Lung microvascular endothelial cell (primary cell): ENCODE data around the gene ASTE1. TPM values are rescaled to one million over a fixed set of nuclear protein-coding genes. Genes with fewer than 3 reads are reported as not detected.
A peak's percentile ranks its signal among the peaks of the same experiment; 100 is the strongest.
"Not testable (repeated sequence)": the region's sequence is repeated elsewhere in the genome, so short reads cannot be mapped to it uniquely, and the experiment has no call there.

ENCODE experiments used
- DNase-seq, 2 donors: peaks; one replicate each; pipeline versions ENCODE4 v3.0.0 to v3.0.0-alpha.2; 2010; ENCODE audit warnings: low read depth in 2 of 2
- total RNA-seq: library from RNA; depleted of rRNA; stranded (reverse); fragments of >200 nt; gene quantifications from 2 replicates; pipeline ENCODE4 v1.2.1, GENCODE V29; 2014

Gene ASTE1, protein sequence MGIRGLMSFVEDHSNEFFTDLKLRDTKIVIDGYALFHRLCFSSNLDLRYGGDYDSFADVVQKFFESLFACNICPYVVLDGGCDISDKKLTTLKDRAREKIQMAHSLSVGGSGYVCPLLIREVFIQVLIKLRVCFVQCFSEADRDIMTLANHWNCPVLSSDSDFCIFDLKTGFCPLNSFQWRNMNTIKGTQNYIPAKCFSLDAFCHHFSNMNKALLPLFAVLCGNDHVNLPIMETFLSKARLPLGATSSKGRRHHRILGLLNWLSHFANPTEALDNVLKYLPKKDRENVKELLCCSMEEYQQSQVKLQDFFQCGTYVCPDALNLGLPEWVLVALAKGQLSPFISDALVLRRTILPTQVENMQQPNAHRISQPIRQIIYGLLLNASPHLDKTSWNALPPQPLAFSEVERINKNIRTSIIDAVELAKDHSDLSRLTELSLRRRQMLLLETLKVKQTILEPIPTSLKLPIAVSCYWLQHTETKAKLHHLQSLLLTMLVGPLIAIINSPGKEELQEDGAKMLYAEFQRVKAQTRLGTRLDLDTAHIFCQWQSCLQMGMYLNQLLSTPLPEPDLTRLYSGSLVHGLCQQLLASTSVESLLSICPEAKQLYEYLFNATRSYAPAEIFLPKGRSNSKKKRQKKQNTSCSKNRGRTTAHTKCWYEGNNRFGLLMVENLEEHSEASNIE
- total RNA-seq: 3.5 and 5.2 TPM in 2 replicates

DNA sequence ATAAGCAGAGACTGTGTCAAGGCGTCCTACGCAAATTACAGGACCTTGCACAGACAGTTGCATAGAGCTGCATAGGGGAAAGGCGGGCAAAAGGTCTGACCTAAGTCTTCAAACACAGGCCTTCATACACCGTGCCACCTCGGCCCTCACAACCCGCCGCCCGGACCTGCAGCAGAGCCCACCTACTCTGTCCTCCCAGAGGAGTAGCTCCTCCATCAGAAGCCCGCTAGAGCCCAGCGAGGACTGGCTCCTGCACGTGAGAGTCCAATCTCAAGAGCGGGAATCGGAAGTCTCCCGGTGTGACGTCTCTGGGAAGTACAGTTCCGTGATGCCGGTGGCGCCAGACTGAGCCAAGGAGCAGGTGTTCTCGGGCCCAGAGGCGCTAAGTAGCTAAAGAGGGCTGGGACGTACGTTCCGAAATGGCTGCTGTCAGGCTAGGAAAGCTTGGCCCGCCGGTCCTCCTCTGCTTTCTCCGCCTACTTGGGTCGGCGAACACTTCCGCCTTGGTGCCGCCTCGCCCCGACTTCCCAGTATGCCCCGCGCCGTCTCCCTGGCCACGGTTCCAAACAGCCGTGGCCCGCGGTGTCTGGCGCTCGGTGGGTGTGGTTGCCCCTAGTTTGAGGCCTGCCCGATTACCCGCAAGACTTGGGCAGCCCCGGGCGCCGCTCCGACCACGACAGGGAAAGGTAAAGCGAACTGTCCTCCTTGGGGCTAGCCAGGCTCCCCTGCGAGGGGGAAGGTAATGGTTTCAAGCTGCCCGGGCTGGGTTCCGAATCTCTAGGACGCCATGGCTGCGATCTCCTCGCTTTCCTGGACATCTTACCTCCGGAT is at the start of gene ASTE1, which contains the start of gene NEK11:
TSS of gene ASTE1 (minus strand) at position 505 of the 831 bp plus-strand sequence. CDS start 1,519 bp downstream, outside the sequence.
TSS of gene NEK11 (plus strand) at position 557 of the 831 bp plus-strand sequence. CDS start 2,832 bp downstream, outside the sequence.
- peak; percentile 85 to 89 for DNase-seq

DNA sequence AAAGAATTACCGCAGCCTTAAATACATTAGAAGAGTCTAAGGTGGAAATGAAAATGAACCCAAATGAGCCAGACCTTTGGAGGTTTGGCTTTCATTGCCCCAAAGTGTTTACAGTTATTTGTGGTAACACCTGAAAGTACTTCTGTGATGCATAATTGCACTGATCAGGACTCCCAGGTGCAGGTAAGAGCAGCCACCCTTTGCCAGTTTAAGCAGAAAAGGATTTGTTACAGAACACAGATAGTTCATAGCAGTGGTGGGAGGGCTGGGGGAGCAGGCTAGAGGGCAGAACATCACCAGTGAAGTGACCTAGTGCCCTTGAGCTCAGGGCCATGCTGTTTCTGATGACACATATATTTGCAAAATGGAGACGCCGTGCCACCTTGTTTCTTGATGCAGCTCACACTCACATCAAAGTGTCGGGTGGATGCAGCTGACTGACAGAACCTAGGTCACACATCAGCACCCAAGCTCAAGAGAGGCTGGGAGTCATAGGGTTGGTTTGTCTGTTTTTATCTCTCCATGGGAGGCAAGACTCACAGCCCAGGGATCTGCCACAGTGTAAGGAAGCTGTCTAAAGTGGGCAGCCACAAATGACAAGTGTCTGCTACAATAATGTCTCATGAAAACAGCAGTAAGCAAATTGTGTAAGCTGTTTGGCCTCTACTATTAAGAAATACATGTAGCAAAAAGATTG is 49.2 kb upstream of the ASTE1 start:
- no peak for DNase-seq

DNA sequence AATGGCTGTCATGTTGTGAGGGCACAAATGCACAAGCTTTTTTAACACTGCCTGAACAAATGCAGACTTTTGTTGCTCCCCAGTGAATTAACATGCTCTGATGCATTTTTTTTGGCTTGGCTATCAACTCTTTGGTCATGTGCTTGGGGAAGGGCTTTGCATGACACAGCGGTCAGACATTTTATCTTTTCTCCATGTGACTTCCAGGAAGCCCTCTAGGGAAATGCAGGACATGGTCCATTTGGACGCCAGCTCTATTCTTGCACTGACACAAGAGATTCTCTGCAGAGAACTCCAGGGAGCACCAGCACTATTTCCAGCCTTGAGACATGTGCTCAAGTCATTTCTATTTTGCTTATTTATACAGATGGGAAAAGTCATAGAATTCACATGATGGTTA is 46.2 kb upstream of the ASTE1 start:
- DNase-seq: peak; percentile 12 to 64

DNA sequence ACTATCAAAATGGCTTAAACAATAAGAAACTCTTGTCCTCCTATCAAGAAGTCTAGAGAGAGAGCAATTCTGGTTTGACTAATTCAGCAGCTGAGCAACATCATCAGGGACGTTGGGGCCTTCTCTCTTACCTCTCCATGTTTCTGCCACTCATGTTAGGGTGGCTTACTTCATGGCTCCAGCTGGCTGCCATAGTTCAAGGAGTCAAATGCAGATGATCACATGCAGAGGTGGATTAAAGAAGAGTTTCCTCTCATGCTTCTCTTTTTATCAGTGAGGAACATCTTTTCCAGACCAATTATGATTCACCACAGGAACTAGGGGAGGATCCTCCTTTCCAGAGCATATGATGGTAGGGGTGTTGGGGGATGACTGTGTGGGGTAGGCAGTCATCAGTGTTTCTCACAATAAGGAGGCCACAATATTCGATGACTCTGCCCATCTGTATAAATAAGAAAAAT is 45.5 kb upstream of the ASTE1 start:
- DNase-seq: peak; percentile 43 to 49

DNA sequence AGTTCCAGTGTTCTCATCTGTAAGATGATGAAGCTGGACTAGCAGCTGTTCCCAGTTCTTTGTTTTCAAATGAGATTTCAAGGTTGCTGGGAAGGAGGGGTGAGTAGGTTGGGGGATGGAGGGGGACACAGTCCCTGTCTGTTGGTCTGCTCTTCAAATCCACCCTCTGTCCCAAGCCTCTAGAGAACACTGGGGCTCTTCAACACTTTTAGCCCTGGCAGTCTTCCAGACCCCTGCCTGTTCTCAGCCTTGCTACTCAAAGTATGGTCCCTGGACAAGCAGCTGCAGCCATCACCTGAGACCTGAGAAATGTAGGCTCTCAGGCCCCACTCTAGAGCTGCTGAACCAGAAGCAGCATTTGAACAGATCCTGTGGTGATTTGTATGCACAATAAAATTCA is 41.4 kb upstream of the ASTE1 start:
- no peak for DNase-seq

DNA sequence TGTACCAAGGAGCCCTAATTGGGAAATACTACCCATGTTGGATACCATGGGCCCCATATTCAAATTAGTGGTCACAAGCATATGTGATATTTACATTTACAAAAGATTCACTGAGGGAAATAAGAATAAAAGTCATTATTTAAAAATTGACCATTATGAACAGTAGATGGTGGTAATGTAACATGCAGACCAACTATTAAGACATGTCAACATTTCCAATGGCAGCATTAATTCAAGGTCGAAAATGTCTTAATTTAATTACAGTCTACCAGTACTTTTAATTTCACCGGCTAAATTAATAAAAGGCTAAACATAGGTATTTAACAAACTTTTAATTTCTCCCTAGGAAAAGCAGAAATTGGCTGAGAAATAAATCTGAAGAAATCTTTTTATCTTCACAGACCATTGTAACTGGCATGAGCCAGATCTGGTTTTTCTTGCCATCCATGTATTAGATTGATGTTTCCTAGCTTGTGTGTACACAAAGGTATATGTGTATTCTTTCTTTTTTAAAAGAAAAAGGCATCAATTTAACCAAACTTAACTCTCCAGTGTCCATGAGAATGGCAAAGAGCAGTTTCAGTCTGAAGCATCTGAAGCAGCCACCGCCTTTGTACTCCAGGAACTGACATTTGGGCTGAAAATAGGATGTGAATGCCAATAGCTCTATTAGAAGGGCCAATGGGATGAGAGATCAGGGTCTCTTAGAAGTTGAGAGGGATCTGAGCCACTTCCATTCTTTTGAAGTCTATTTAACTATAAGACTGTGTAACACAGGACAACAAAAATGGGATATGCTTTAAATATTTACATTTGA is 26.6 kb upstream of the ASTE1 start:
- peak; percentile 18 to 22 for DNase-seq

DNA sequence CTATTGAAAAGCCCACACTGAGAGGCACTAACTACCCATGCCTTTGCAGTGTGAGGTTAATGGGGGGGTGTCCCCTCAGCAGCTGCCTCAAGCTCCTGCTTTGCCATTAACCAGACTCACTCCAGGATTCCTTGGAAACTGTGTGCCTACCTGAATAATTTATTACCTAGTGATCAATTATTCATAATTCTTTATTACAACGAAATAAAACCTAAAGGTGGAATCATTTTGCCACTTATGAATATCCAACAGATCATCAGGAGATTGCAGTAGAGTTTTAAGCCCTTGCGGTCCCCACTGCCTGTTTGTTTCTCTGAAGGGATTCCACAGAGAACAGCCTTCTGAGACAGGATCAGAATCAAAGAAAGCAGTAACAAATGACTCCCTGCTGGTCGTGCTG is 23.4 kb upstream of the ASTE1 start:
- no peak for DNase-seq

DNA sequence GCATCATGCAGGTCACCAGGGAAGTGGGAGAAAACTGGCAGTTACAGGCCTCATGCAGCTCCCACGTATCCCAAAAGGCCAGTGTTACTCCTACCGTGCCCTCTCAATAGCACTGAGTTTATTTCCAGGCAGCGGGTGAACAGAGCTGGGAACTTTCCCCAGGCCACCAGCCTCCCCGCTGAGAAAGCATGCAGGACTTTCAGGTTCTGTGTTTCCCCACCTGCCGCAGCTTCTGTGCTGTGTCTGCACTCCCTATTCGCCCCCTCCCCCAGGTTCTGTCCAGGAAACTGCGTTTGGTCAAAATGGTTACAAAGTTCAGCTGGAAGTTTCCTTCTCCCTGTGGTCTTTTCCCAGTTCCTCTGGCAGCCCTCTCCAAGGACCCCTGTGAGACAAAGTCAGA is 21.4 kb upstream of the ASTE1 start:
- DNase-seq: no peak

DNA sequence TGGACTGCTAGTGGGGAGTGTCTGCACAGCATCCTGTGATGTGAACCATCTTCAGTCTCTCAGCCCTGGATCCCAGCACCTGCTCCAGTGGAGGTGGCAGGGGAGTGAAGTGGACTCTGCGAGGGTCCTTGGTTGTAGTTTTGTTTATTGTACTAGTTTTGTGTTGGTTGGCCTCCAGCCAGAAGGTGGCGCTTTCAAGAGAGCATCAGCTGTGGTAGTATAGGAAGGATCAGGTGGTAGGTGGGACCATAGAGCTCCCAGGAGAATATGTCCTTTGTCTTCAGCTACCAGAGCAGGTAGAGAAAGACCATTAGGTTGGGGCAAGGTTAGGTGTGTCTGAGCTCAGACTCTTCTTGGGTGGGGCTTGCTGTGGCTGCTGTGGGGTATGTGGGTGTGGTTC is 21.0 kb upstream of the ASTE1 start:
- DNase-seq: no peak

DNA sequence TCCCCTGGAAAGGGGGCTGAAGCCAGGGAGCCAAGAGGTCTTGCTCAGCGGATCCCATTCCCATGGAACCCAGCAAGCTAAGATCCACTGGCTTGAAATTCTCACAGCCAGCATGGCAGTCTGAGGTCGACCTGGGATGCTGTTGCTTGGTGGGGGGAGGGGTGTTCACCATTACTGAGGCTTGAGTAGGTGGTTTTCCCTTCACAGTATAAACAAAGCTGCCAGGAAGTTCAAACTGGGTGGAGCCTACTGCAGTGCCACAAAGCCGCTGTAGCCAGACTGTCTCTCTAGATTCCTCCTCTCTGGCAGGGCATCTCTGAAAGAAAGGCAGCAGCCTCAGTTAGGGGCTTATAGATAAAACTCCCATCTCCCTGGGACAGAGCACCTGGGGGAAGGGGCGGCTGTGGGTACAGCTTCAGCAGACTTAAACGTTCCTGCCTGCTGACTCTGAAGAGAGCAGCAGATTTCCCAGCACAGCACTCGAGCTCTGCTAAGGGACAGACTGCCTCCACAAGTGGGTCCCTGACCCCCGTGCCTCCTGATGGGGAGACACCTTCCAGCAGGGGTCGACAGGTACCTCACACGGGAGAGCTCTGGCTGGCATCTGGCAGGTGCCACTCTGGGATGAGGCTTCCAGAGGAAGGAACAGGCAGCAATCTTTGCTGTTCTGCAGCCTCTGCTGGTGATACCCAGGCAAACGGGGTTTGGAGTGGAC is 15.8 kb upstream of the ASTE1 start:
- DNase-seq: not testable (repeated sequence)

DNA sequence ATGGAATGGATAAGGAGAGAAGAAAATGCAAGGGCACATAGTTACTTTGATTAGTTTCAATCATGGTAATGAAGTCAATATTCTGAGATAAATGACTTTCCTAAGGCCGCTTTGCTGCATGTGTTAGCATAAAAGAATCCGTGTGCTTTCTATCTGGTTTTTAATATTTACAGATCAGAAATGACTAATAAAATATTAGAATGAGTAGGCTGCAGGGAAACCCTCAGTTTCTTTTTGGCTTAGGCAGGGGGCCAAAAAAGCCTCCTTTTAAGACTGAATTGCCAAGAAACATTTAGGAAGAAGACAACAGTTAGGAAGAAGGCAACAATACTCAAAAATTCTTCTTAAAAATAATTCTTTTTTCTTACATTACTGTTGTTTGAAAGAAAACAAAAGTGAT is 11.7 kb upstream of the ASTE1 start:
- no peak for DNase-seq

DNA sequence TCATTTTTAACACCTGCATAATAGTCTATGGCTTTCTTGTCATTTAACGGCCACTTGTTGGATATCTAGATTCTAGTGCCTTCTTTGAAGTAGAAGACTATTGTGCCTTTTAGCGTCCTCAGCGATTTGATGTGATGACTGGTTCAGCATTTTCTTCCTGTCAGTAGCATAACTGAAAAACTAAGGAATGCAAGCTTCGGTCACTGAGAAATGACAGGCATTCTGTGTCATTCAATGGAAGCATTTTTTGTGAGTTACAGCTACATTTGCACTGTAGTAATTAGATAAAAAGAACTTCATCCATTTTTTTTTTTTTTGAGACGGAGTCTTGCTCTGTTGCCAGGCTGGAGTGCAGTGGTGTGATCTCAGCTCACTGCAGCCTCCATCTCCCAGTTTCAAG is 10.4 kb upstream of the ASTE1 start:
- no peak for DNase-seq

DNA sequence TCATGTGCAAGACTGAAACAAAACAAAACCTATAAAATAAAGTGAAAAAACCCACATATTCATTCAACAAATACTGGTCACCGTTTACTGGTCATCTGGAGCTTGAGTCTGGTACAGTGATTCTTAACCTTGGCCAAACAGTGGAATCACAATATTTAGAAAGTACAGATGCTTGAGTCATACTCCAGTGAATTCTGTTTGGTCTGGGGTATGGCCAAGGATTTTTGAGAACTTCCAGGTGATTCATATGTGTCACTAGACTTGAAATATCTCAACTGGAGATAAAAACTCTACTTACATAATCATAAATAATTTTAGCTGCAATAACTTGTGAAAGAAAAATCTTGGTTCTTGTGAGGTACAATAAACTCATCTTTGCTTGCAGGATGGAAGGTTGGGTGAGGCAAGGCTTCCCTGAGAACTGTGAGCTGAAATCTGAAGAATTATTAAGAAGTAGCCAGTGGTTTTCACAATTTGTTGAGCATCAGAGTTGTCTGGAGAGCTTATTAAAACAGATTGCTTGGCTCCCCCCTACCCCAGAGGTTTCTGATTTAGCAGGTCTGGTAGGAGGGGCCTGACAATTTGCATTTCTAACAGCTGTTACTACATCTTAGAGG is 9.7 kb upstream of the ASTE1 start:
- peak in 1 of 2 donors; percentile 12 for DNase-seq

DNA sequence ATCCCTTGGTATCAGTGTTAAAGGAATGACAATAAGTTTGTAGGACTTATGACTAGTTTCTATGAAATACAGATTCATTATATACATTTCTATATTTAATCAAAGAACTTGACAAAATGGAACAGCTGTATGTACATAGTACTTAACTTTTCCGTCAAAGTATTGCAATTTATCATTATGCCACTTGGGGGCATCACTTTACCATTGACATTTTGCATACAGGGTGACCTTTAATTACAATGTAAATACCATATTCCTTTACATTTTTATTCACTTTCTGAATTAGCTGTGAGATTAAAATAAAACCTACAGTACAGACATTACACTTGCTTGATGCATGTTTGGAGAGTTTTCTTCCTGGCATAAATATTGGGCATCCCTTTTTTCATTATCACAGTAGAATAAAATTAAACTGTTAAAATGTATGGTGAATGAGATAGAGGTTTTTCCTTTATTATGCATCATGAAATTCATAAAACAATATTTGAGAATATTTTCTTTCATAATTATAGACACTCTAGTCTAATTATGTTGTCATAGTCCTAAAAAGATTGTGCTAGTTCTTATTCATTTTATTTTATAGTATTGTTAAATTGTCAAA is 7.0 kb upstream of the ASTE1 start:
- peak; percentile 59 to 64 for DNase-seq

DNA sequence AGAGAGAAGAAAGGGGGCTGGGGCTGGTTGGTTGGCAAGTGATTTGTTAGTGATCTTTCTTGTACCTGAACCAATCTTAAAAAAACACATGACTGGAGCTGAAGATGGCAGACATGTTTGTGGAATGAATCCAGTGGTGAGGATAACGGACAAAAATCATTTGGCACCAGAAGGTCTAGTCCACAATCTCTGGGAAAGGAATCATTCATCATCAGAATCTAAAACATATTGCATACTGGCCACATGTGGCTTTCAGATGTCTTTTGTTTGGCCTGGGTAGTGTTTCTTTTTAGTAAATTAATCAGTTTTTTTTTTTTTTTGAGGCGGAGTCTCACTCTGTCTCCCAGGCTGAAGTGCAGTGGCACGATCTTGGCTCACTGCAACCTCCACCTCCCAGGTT is 5.0 kb upstream of the ASTE1 start:
- no peak for DNase-seq

DNA sequence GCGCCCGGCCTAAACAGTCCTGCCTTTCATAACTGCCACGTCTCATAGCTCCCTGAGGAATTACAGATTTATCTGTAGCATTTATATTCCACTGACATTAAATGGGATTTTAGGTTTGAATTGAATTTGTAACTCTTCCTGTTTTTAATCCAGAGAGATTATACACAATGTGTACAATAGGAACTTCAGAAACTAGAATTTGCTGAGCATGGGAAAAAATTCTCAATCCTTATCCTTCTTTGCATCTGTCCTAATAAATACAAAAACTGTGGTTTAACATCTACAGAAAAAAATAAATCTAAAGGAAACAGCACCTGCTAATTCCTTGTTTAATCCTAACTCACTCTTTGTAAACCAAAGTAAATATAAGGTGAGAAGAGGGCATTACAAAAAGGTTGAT is 2.2 kb upstream of the ASTE1 start:
- no peak for DNase-seq

DNA sequence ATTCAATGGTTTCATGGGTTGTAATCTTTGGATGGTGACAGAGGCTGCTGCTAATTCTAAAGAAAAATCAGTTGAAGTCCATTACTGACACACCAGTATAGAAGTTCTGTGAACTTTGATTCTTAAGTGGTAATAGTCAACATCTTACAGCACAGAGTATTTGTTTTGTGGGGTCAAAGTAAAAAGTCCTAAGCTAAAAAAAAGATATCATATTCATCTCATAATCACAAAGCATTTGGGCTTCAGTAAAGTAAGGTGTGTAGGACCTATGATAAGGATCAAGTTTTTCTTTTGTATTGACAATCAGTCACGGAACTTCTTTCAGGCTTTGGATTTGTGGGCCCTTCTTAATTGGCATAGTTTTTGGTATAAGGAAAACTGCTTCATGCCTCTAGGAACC is 1.1 kb downstream of the ASTE1 start:
- DNase-seq: no peak

DNA sequence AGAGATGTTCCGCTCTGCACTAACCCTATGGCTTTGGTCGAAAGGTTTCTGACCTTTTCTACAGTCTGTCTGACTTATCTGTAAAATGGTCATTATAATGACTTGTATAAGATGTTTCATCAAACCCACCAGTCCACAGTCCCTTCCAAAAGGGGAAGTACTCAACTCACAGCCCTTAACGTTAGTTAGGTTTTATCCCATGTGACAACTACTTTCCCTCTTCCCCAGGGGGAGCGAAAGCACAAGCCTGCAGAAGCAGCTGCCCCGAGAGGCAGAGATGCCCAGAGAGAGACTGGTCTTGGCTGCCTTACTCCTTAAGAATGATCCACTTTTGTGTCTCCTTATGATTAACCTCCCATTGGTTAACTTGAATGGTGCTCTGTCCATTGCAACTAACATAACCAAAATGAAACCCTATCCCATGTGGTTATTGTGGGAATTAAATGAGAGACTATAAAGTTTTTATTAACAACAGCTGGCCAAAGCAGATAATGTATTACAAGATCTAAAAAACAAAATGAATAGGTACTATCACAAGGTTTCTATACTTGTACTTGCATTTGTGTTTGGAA is 6.4 kb downstream of the ASTE1 start:
- no peak for DNase-seq
